IMR-90 (cell line): ENCODE results near the gene ELOA. TPM values are rescaled to one million over a fixed set of nuclear protein-coding genes. Genes with fewer than 3 reads are reported as not detected.

ENCODE experiments used
- ATAC-seq: fragments of 200-7000 bp; cut with Tn5 transposase; 2 replicates; pipeline ENCODE4 v1.9.1; 2020; ENCODE audit warnings: low read depth, mild to moderate bottlenecking, moderate library complexity
- BruUV-seq: library from RNA; stranded (reverse); fragments of 400-500 nt; replicated peaks from 2 replicates; lab custom pipeline; 2021; lab: Mats Ljungman, UMichigan
- CTCF ChIA-PET: fragments of 300-600 bp; formaldehyde crosslinking; extraction: SDS; loops from one replicate; lab custom pipeline; 2021; ENCODE audit warnings: antibody characterized with exemption; lab: Yijun Ruan, JAX
- POLR2A ChIA-PET: fragments of 300-600 bp; sonication (Branson Sonifier 250); formaldehyde crosslinking; loops from one replicate; lab custom pipeline; 2022; ENCODE audit warnings: antibody characterized with exemption; ENCODE audit not compliant: unreplicated experiment; lab: Charles Lee
- DNase-seq: peaks from one replicate; pipeline ENCODE4 v3.0.0; 2013
- H2AFZ ChIP-seq: replicated peaks from 2 replicates; pipeline ENCODE3; 2013; ENCODE audit warnings: low read length, mild to moderate bottlenecking; ENCODE audit not compliant: poor library complexity
- H2AK5ac ChIP-seq: 2 replicates; pipeline ENCODE4 v1.6.1; 2013; ENCODE audit warnings: low read depth, low read length, inconsistent platforms
- H2AK9ac ChIP-seq: replicated peaks from 2 replicates; pipeline ENCODE3; 2013; ENCODE audit warnings: mild to moderate bottlenecking, low read depth, low read length, moderate library complexity; ENCODE audit not compliant: poor library complexity
- H2BK120ac ChIP-seq: 2 replicates; pipeline ENCODE4 v1.6.1; 2013; ENCODE audit warnings: low read depth, low read length, inconsistent platforms
- H2BK15ac ChIP-seq: 3 replicates; pipeline ENCODE4 v1.6.1; 2013; ENCODE audit warnings: low read depth, low read length, inconsistent platforms
- H2BK20ac ChIP-seq: 2 replicates; pipeline ENCODE4 v1.6.1; 2013; ENCODE audit warnings: low read depth, mild to moderate bottlenecking, inconsistent platforms, low read length, moderate library complexity
- H2BK5ac ChIP-seq: 2 replicates; pipeline ENCODE4 v1.6.1; 2013; ENCODE audit warnings: mild to moderate bottlenecking, low read depth, low read length, inconsistent platforms; ENCODE audit not compliant: poor library complexity, severe bottlenecking
- H3K14ac ChIP-seq: replicated peaks from 2 replicates; pipeline ENCODE4 v1.6.1; 2013; ENCODE audit warnings: low read depth, low read length, inconsistent platforms
- H3K18ac ChIP-seq: 2 replicates; pipeline ENCODE4 v1.6.1; 2013; ENCODE audit warnings: low read depth, low read length, control low read depth
- H3K23ac ChIP-seq: 2 replicates; pipeline ENCODE4 v1.6.1; 2013; ENCODE audit warnings: low read depth, low read length, inconsistent platforms
- H3K27ac ChIP-seq: 2 replicates; pipeline ENCODE4 v1.5.1; 2013; ENCODE audit warnings: mild to moderate bottlenecking, control low read depth, low read length; ENCODE audit not compliant: insufficient read depth
- H3K27me3 ChIP-seq: 2 replicates; pipeline ENCODE4 v1.6.1; 2013; ENCODE audit warnings: low read length; ENCODE audit not compliant: control insufficient read depth, insufficient read depth
- H3K36me3 ChIP-seq: 2 replicates; pipeline ENCODE4 v1.6.1; 2013; ENCODE audit warnings: low read length, mixed read lengths; ENCODE audit not compliant: control insufficient read depth, insufficient read depth
- H3K4ac ChIP-seq: 2 replicates; pipeline ENCODE4 v1.6.1; 2013; ENCODE audit warnings: low read depth, low read length, inconsistent platforms
- H3K4me1 ChIP-seq: 2 replicates; pipeline ENCODE4 v1.6.1; 2013; ENCODE audit warnings: low read length, mixed read lengths; ENCODE audit not compliant: control insufficient read depth, insufficient read depth
- H3K4me2 ChIP-seq: 2 replicates; pipeline ENCODE4 v1.6.1; 2013; ENCODE audit warnings: low read depth, mild to moderate bottlenecking, control low read depth, low read length, moderate library complexity
- H3K4me3 ChIP-seq: 2 replicates; pipeline ENCODE4 v1.5.1; 2013; ENCODE audit warnings: low read depth, mild to moderate bottlenecking, control low read depth, low read length, moderate library complexity; ENCODE audit not compliant: insufficient read depth
- H3K56ac ChIP-seq: 2 replicates; pipeline ENCODE4 v1.6.1; 2013; ENCODE audit warnings: low read length, inconsistent platforms; ENCODE audit not compliant: insufficient read depth; ENCODE audit errors: extremely low read depth
- H3K79me1 ChIP-seq, 2 experiments: 2 replicates each; pipeline ENCODE4 v1.6.1; 2013; ENCODE audit warnings: low read length in 2 of 2, inconsistent platforms in 1 of 2, low read depth in 1 of 2
- H3K9ac ChIP-seq: 2 replicates; pipeline ENCODE4 v1.6.1; 2013; ENCODE audit warnings: low read depth, low read length, control low read depth
- H3K9me1 ChIP-seq: 2 replicates; pipeline ENCODE4 v1.6.1; 2013; ENCODE audit warnings: low read length, inconsistent platforms; ENCODE audit not compliant: insufficient read depth
- H3K9me3 ChIP-seq: 2 replicates; pipeline ENCODE4 v1.6.1; 2013; ENCODE audit warnings: low read length; ENCODE audit not compliant: control insufficient read depth, insufficient read depth
- H4K20me1 ChIP-seq: 2 replicates; pipeline ENCODE4 v1.6.1; 2013; ENCODE audit warnings: low read length, inconsistent platforms; ENCODE audit not compliant: insufficient read depth
- H4K5ac ChIP-seq: 2 replicates; pipeline ENCODE4 v1.6.1; 2013; ENCODE audit warnings: mild to moderate bottlenecking, low read depth, low read length, control low read depth
- H4K8ac ChIP-seq, 2 experiments: 2 replicates each; pipeline ENCODE4 v1.6.1; 2013; ENCODE audit warnings: low read depth in 2 of 2, low read length in 2 of 2, control low read depth in 1 of 2, inconsistent platforms in 1 of 2
- H4K91ac ChIP-seq: 2 replicates; pipeline ENCODE4 v1.6.1; 2013; ENCODE audit warnings: low read depth, low read length, inconsistent platforms; ENCODE audit not compliant: insufficient read depth
- BHLHE40 ChIP-seq: fragments of 150-350 bp; IDR thresholded peaks from 2 replicates; pipeline ENCODE4 v1.6.1; 2016; ENCODE audit warnings: mild to moderate bottlenecking, low read depth, low read length
- CEBPB ChIP-seq: IDR thresholded peaks from 2 replicates; pipeline ENCODE4 v1.6.1; 2012; ENCODE audit warnings: low read depth, low read length, improper control_type of control experiment
- CHD1 ChIP-seq: IDR thresholded peaks from 2 replicates; pipeline ENCODE4 v1.6.1; 2012; ENCODE audit warnings: low read depth, low read length, improper control_type of control experiment
- FOS ChIP-seq: fragments of 150-350 bp; IDR thresholded peaks from 2 replicates; pipeline ENCODE4 v1.6.1; 2016; ENCODE audit warnings: low read depth, low read length
- MAFK ChIP-seq: IDR thresholded peaks from 2 replicates; pipeline ENCODE4 v1.6.1; 2012; ENCODE audit warnings: low read depth, low read length, improper control_type of control experiment
- MAZ ChIP-seq: IDR thresholded peaks from 2 replicates; pipeline ENCODE4 v1.6.1; 2012; ENCODE audit warnings: low read depth, mild to moderate bottlenecking, low read length, improper control_type of control experiment, moderate library complexity, borderline replicate concordance
- MXI1 ChIP-seq: IDR thresholded peaks from 2 replicates; pipeline ENCODE4 v1.6.1; 2012; ENCODE audit warnings: low read depth, mild to moderate bottlenecking, low read length, moderate library complexity, borderline replicate concordance
- NFE2L2 ChIP-seq: fragments of 150-350 bp; IDR thresholded peaks from 2 replicates; pipeline ENCODE4 v1.6.1; 2016; ENCODE audit warnings: low read depth, mild to moderate bottlenecking, low read length
- POLR2A ChIP-seq: IDR thresholded peaks from 2 replicates; pipeline ENCODE4 v1.6.1; 2012; ENCODE audit warnings: mild to moderate bottlenecking, low read depth, low read length
- RAD21 ChIP-seq: IDR thresholded peaks from 2 replicates; pipeline ENCODE4 v1.6.1; 2012; ENCODE audit warnings: low read length, improper control_type of control experiment
- RCOR1 ChIP-seq: IDR thresholded peaks from 2 replicates; pipeline ENCODE4 v1.6.1; 2012; ENCODE audit warnings: mild to moderate bottlenecking, low read length, improper control_type of control experiment; ENCODE audit not compliant: insufficient replicate concordance
- RFX5 ChIP-seq: IDR thresholded peaks from 2 replicates; pipeline ENCODE4 v1.8.0; 2012; ENCODE audit warnings: low read depth, mild to moderate bottlenecking, low read length, moderate library complexity
- SMC3 ChIP-seq: fragments of 150-350 bp; IDR thresholded peaks from 2 replicates; pipeline ENCODE4 v1.6.1; 2016; ENCODE audit warnings: low read depth, mild to moderate bottlenecking, antibody characterized with exemption, low read length, moderate library complexity
- WGBS, 2 experiments: methylation state at CpG; one replicate each; pipeline versions ENCODE4 v1.1.5 to v1.1.7; 2013; ENCODE audit warnings: missing lambda C conversion rate in 2 of 2; ENCODE audit not compliant: insufficient read length in 1 of 2; ENCODE audit errors: extremely low coverage in 2 of 2; 5-methylcytosine and 5-hydroxymethylcytosine counted together
- dilution Hi-C: fragments of 300-500 bp; cut with HindIII; formaldehyde crosslinking; loops from one replicate; pipeline ENCODE4 v1.14.3; 2018; ENCODE audit warnings: low sequenced_read_pairs; ENCODE audit not compliant: unreplicated experiment
- in situ Hi-C: fragments of 300-500 bp; cut with MboI; formaldehyde crosslinking; loops from 3 replicates; pipeline ENCODE4 v1.14.3; 2019; ENCODE audit warnings: low sequenced_read_pairs, inconsistent platforms, mixed read lengths
- intact Hi-C: fragments of 100-400 bp; cut with micrococcal nuclease; formaldehyde crosslinking; loops from 2 replicates; pipeline ENCODE4 v1.10.0; 2022
- polyA plus RNA-seq, 3 experiments: library from polyadenylated mRNA; depleted of rRNA; stranded (reverse); fragments of >200 nt; gene quantifications; 2 replicates each; pipeline ENCODE4 v1.2.3, GENCODE V29; 2012; ENCODE audit warnings: low replicate concordance in 1 of 3
- total RNA-seq: library from RNA; depleted of rRNA; stranded (reverse); fragments of >200 nt; gene quantifications from 2 replicates; pipeline ENCODE4 v1.2.3, GENCODE V29; 2012
- TF ChIP-seq, protein P1 (sequence below): fragments of 150-350 bp; IDR thresholded peaks from 2 replicates; pipeline ENCODE4 v1.6.1; 2017; ENCODE audit warnings: mild to moderate bottlenecking, antibody characterized with exemption, low read length, low read depth
- TF ChIP-seq, protein P2 (sequence below): fragments of 150-350 bp; IDR thresholded peaks from 2 replicates; pipeline ENCODE4 v1.6.1; 2016; ENCODE audit warnings: low read depth, mild to moderate bottlenecking, low read length, moderate library complexity, borderline replicate concordance
- TF ChIP-seq, protein P3 (sequence below): conservative IDR thresholded peaks from 2 replicates; pipeline ENCODE4 v1.5.1; 2012; ENCODE audit warnings: mild to moderate bottlenecking, low read depth, low read length, improper control_type of control experiment

The ELOA gene
- total and polyA plus RNA-seq, 2 of the 4 experiments (the other 2 are of a cell fraction): 22.9 to 40.7 TPM

DNA sequence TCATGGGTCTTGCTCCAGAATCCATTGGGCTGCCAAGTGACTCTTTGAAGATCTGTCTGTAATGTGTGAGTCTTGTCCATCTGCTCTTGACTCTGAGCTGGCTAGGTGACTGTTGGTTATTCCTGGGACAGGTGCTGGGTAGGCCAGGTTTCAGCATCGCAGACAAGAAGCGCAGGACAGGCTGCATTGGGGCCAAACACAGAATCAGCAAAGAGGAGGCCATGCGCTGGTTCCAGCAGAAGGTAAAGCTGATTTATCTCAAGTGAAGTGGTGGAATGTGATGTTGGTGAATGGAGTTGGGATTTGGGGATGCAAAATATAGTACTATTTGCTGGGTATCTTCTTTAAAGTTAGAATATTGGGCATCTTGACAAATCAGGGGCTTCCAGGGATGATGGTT is 47.6 kb upstream of the ELOA start:
- Histone ChIP-seq H3K4ac (no peak overlapping the region), H2BK15ac (no peak overlapping the region), H4K5ac (no peak overlapping the region), H3K4me2 (peak overlapping the region; percentile 13; the same call in 1 of the 2 replicates), H3K14ac (no peak overlapping the region), H2BK20ac (no peak overlapping the region), H3K4me3 (no peak overlapping the region), H3K27ac (no peak overlapping the region), H2BK120ac (no peak overlapping the region), H3K9me3 (no peaks in the 10 kb centered on the region), H2AK5ac (no peak overlapping the region), H2AFZ (no peak overlapping the region), H4K8ac (no peak overlapping the region), H3K4me1 (peaks cover 10% of the 10 kb centered on the region), H4K20me1 (peaks cover 91% of the 10 kb centered on the region), H3K56ac (no peak overlapping the region), H2BK5ac (no peak overlapping the region), H2AK9ac (no peak overlapping the region), H3K27me3 (no peaks in the 10 kb centered on the region), H3K23ac (no peak overlapping the region), H3K36me3 (peaks cover 61% of the 10 kb centered on the region), H3K18ac (no peak overlapping the region), H4K91ac (no peak overlapping the region), H3K9ac (no peak overlapping the region), H3K9me1 (peaks cover 25% of the 10 kb centered on the region), H3K79me1 (peaks cover 26 to 76% of the 10 kb centered on the region in 2 experiments; a peak in 3 of 4 replicates)
- TF ChIP-seq, protein P1, sequence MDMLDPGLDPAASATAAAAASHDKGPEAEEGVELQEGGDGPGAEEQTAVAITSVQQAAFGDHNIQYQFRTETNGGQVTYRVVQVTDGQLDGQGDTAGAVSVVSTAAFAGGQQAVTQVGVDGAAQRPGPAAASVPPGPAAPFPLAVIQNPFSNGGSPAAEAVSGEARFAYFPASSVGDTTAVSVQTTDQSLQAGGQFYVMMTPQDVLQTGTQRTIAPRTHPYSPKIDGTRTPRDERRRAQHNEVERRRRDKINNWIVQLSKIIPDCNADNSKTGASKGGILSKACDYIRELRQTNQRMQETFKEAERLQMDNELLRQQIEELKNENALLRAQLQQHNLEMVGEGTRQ: no peak
- TF ChIP-seq FOS: no peak
- TF ChIP-seq POLR2A: no peak
- no peak for TF ChIP-seq CEBPB
- TF ChIP-seq, protein P2, sequence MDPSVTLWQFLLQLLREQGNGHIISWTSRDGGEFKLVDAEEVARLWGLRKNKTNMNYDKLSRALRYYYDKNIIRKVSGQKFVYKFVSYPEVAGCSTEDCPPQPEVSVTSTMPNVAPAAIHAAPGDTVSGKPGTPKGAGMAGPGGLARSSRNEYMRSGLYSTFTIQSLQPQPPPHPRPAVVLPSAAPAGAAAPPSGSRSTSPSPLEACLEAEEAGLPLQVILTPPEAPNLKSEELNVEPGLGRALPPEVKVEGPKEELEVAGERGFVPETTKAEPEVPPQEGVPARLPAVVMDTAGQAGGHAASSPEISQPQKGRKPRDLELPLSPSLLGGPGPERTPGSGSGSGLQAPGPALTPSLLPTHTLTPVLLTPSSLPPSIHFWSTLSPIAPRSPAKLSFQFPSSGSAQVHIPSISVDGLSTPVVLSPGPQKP: no peak
- no peak for TF ChIP-seq NFE2L2
- TF ChIP-seq MXI1: no peak
- no peak for TF ChIP-seq BHLHE40
- TF ChIP-seq SMC3: no peak
- TF ChIP-seq CHD1: no peak
- no peak for TF ChIP-seq RAD21
- TF ChIP-seq MAZ: no peak
- no peak for TF ChIP-seq MAFK
- no peak for TF ChIP-seq RCOR1
- TF ChIP-seq, protein P3, sequence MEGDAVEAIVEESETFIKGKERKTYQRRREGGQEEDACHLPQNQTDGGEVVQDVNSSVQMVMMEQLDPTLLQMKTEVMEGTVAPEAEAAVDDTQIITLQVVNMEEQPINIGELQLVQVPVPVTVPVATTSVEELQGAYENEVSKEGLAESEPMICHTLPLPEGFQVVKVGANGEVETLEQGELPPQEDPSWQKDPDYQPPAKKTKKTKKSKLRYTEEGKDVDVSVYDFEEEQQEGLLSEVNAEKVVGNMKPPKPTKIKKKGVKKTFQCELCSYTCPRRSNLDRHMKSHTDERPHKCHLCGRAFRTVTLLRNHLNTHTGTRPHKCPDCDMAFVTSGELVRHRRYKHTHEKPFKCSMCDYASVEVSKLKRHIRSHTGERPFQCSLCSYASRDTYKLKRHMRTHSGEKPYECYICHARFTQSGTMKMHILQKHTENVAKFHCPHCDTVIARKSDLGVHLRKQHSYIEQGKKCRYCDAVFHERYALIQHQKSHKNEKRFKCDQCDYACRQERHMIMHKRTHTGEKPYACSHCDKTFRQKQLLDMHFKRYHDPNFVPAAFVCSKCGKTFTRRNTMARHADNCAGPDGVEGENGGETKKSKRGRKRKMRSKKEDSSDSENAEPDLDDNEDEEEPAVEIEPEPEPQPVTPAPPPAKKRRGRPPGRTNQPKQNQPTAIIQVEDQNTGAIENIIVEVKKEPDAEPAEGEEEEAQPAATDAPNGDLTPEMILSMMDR: no peak
- TF ChIP-seq RFX5: no peak
- dilution Hi-C loops: no loop called here
- CTCF ChIA-PET: no interaction called here
- DNase-seq: no peak
- intact Hi-C loops: no loop called here
- POLR2A ChIA-PET: no interaction called here
- in situ Hi-C loops: no loop called here
- WGBS, 2 experiments: 100% methylated on average over 3 of the region's 3 CpGs; no CpG with 5 or more reads in 1 of the 2 experiments
- ATAC-seq: no peak
- BruUV-seq: no TSS peak
